ENCODE results near the gene SH3BP1.

DNA sequence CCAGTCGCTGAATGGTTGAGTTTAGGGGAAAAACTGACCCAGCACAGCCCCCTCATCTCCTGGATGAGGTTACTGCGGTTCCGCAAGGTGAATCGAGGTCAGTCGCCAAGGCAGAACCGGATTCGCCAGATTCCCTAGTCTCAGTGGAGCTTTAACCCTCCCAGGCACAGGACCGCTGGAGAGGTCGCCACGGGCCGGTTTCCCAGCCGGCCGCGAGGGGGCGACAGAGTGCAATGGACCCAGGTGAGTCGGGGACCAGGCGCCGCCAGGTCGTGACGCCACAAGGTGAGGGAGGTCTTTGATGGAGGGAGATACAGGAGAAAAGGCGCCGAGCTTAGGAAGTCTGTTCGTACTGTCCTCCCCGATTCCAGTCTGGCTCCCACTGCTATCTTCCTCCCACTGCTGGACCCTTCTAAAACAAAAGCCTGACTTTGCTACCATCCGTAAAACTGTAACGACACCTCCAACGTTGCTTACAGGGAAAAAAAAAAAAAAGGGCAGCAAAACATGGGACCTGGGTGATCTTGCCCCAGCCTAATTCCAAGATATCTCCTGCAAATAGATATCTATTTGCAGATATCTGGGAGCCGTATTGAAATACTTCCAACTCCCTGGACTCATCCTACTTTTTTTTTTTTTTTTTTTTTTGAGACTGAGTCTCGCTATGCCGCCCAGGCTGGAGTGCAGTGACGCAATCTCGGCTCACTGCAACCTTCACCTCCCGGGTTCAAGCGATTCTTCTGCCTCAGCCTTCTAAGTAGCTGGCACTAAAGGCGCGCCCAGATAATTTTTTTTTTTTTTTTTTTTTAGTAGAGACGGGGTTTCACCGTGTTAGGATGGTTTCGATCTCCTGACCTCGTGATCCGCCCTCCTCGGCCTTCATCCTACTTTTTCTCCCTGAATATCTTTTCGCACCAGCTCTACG, 32.2 kb upstream of the SH3BP1 start:
- TF ChIP-seq ATF3 (IDR thresholded peaks at IDR 0.05; ENCODE audit: insufficient read depth, low read depth, low read length) (no peak), EZH2 (IDR thresholded peaks at IDR 0.05; ENCODE audit: low read depth, low read length, severe bottlenecking) (no peak), RXRA (IDR thresholded peaks at IDR 0.05; ENCODE audit: insufficient read depth, low read depth, low read length) (peak; percentile 94), MAX (IDR thresholded peaks at IDR 0.05) (peak; percentile 84), POLR2AphosphoS5 (IDR thresholded peaks at IDR 0.05; ENCODE audit: low read depth, low read length) (peak; percentile 78), RAD21 (IDR thresholded peaks at IDR 0.05 in 1 of 2, conservative IDR thresholded peaks at IDR 0.05 in 1 of 2; ENCODE audit: low read depth in 2 of 2, low read length in 2 of 2) (peak; percentile 57 to 67)
- TF ChIP-seq, protein P1, sequence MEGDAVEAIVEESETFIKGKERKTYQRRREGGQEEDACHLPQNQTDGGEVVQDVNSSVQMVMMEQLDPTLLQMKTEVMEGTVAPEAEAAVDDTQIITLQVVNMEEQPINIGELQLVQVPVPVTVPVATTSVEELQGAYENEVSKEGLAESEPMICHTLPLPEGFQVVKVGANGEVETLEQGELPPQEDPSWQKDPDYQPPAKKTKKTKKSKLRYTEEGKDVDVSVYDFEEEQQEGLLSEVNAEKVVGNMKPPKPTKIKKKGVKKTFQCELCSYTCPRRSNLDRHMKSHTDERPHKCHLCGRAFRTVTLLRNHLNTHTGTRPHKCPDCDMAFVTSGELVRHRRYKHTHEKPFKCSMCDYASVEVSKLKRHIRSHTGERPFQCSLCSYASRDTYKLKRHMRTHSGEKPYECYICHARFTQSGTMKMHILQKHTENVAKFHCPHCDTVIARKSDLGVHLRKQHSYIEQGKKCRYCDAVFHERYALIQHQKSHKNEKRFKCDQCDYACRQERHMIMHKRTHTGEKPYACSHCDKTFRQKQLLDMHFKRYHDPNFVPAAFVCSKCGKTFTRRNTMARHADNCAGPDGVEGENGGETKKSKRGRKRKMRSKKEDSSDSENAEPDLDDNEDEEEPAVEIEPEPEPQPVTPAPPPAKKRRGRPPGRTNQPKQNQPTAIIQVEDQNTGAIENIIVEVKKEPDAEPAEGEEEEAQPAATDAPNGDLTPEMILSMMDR (IDR thresholded peaks at IDR 0.05; ENCODE audit: control extremely low read depth in 1 of 3, insufficient read depth in 1 of 3, low read depth in 1 of 3, low read length in 3 of 3), result peak; percentile 91 to 99 (median 94)

All from H1 (cell line).